HG03457 (cell line): Measurements from ENCODE around the gene ZNF296.

Source experiments
- ATAC-seq: cut with Tn5 transposase; IDR thresholded peaks from one replicate; pipeline ENCODE4 v1.9.1; 2021; ENCODE audit warnings: moderate number of reproducible peaks; ENCODE audit not compliant: unreplicated experiment

ZNF296 gene

GRCh38 chr19:45027371-45027770 is 48.9 kb downstream of the ZNF296 start:
- no peak for ATAC-seq

DNA sequence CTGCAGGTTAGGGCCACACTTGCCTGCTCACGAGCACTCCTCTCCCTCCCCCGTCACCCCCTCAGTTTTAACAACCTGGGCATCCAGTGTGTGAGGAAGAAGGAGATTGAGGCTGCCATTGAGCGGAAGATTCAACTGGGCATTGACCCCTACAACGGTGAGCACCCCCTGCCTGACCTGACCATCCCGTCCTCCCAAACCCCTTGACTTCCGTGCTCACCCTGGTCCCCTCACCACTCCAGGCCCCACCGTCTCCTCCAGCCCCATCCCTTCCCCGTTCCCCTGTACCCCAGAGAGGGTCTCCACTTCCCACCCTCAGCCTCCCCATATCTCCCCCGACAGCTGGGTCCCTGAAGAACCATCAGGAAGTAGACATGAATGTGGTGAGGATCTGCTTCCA is 51.0 kb downstream of the ZNF296 start:
- no peak for ATAC-seq

GRCh38 chr19:45023048-45023447 is 53.2 kb downstream of the ZNF296 start:
- no peak for ATAC-seq

- no peak for ATAC-seq
Measured at GRCh38 chr19:45021971-45022370, 54.3 kb downstream of the ZNF296 start.
